K562 (cell line): ENCODE measurements around the gene MYH2. TPM values are rescaled to one million over a fixed set of nuclear protein-coding genes. Genes with fewer than 3 reads are reported as not detected.
A peak's percentile ranks its signal among the peaks of the same experiment; 100 is the strongest.
"Not testable (repeated sequence)": the region's sequence is repeated elsewhere in the genome, so short reads cannot be mapped to it uniquely, and the experiment has no call there.

ENCODE experiments used
- ATAC-seq: fragments of 200-7000 bp; cut with Tn5 transposase; 3 replicates; pipeline ENCODE4 v1.9.1; 2020; ENCODE audit warnings: moderate library complexity
- BruUV-seq: library from RNA; stranded (reverse); fragments of 400-500 nt; replicated peaks from 2 replicates; lab custom pipeline; 2021; lab: Mats Ljungman, UMichigan
- CTCF ChIA-PET: fragments of 300-600 bp; formaldehyde crosslinking; extraction: SDS; loops from one replicate; lab custom pipeline; 2021; ENCODE audit warnings: low intra/inter-chr PET ratio; lab: Yijun Ruan, JAX
- POLR2A ChIA-PET: fragments of 300-600, 350-650 bp; sonication (Branson Sonifier 250); formaldehyde crosslinking; extraction: SDS; loops from one replicate; lab custom pipeline; 2021; ENCODE audit warnings: antibody characterized with exemption, inconsistent platforms; lab: Yijun Ruan, JAX
- DNase-seq, 4 experiments: peaks; one replicate each; pipeline versions ENCODE4 v3.0.0 to v3.0.0-alpha.2; 2011 to 2018; ENCODE audit warnings: low spot score in 3 of 4, mixed read lengths in 3 of 4; ENCODE audit errors: extremely low read depth in 1 of 4
- FAIRE-seq: peaks from 2 replicates; lab custom pipeline; 2011; peaks lifted over from hg19 to GRCh38; lab: Jason Lieb, UNC
- H2AFZ ChIP-seq: 2 replicates; pipeline ENCODE4 v1.6.0; 2011; ENCODE audit warnings: low read depth, low read length, control low read depth, inconsistent platforms
- H3K27ac ChIP-seq: fragments of 200-600 bp; 3 replicates; pipeline ENCODE4 v1.8.0; 2011; ENCODE audit warnings: low read depth, mild to moderate bottlenecking, control low read depth, inconsistent platforms, low read length, moderate library complexity, mixed read lengths; ENCODE audit errors: extremely low read depth
- H3K27me3 ChIP-seq, 2 experiments: fragments of 300-600 bp in 1 of 2; 2 replicates in 1 of 2; 3 replicates in 1 of 2; pipeline versions ENCODE4 v1.6.0 to v1.8.0; 2011; ENCODE audit warnings: inconsistent platforms in 2 of 2, low read length in 2 of 2, mild to moderate bottlenecking in 1 of 2, mixed read lengths in 1 of 2, moderate library complexity in 1 of 2; ENCODE audit not compliant: control insufficient read depth in 2 of 2, insufficient read depth in 2 of 2
- H3K36me3 ChIP-seq: fragments of 300-600 bp; 3 replicates; pipeline ENCODE4 v1.8.0; 2011; ENCODE audit warnings: mild to moderate bottlenecking, low read length, inconsistent platforms; ENCODE audit not compliant: control insufficient read depth, insufficient read depth
- H3K4me1 ChIP-seq, 2 experiments: fragments of 200-600 bp in 1 of 2; replicated peaks in 1 of 2; 2 replicates in 1 of 2; 3 replicates in 1 of 2; pipeline versions ENCODE4 v1.5.1 to v1.8.0; 2011; ENCODE audit warnings: inconsistent platforms in 2 of 2, low read length in 2 of 2, mild to moderate bottlenecking in 1 of 2, mixed read lengths in 1 of 2, moderate library complexity in 1 of 2; ENCODE audit not compliant: control insufficient read depth in 2 of 2, insufficient read depth in 2 of 2
- H3K4me2 ChIP-seq: 2 replicates; pipeline ENCODE4 v1.6.1; 2011; ENCODE audit warnings: low read length, control low read depth, inconsistent platforms, mixed read lengths; ENCODE audit not compliant: insufficient read depth
- H3K4me3 ChIP-seq: fragments of 200-600 bp; sonication (generic), shearing (Covaris generic); 2 replicates; pipeline ENCODE4 v1.5.1; 2016; ENCODE audit warnings: control low read depth, inconsistent platforms
- H3K79me2 ChIP-seq: fragments of 200-600 bp; 3 replicates; pipeline ENCODE4 v1.8.0; 2011; ENCODE audit warnings: low read length, inconsistent platforms; ENCODE audit not compliant: control insufficient read depth, insufficient read depth
- H3K9ac ChIP-seq, 2 experiments: 2 replicates each; pipeline versions ENCODE4 v1.6.0 to v1.6.1; 2011; ENCODE audit warnings: low read depth in 2 of 2, low read length in 2 of 2, control low read depth in 1 of 2, inconsistent platforms in 1 of 2, mild to moderate bottlenecking in 1 of 2, mixed read lengths in 1 of 2; ENCODE audit not compliant: insufficient read depth in 1 of 2
- H3K9me1 ChIP-seq: one replicate; pipeline ENCODE4 v1.6.0; 2011; ENCODE audit warnings: inconsistent platforms, mild to moderate bottlenecking, low read length, moderate library complexity; ENCODE audit not compliant: control insufficient read depth, insufficient read depth
- H3K9me3 ChIP-seq: replicated peaks from 2 replicates; pipeline ENCODE4 v1.5.1; 2011; ENCODE audit warnings: low read depth, low read length, inconsistent platforms; ENCODE audit not compliant: control insufficient read depth, insufficient read depth
- H4K20me1 ChIP-seq: replicated peaks from 2 replicates; pipeline ENCODE4 v1.6.1; 2011; ENCODE audit warnings: low read length, inconsistent platforms, mixed read lengths; ENCODE audit not compliant: control insufficient read depth, insufficient read depth
- TRIM28 ChIP-seq: fragments of 450-650 bp; IDR thresholded peaks from 2 replicates; pipeline ENCODE4 v1.6.1; 2017
- WGBS: fragments of 100-300 bp; shearing (Covaris generic); methylation state at CpG from one replicate; pipeline ENCODE4 v1.1.6; 2016; ENCODE audit warnings: low coverage, mixed read lengths; ENCODE audit not compliant: insufficient coverage; ENCODE audit errors: missing lambda C conversion rate; 5-methylcytosine and 5-hydroxymethylcytosine counted together
- in situ Hi-C: fragments of 300-500 bp; cut with MboI; formaldehyde crosslinking; loops from 4 replicates; pipeline ENCODE4 v1.15.0; 2018; ENCODE audit warnings: inconsistent platforms, mixed read lengths
- intact Hi-C: fragments of 100-400 bp; cut with micrococcal nuclease; formaldehyde crosslinking; loops from 2 replicates; pipeline ENCODE4 v1.14.2; 2022
- polyA plus RNA-seq, 8 experiments: library from polyadenylated mRNA; depleted of rRNA in 4 of 8; stranded (reverse) in 5 of 8; unstranded in 3 of 8; fragments of >200 nt; fragmentation: Nextera tagmentation in 2 of 8; fragmentation: Illumina TruSeq in 1 of 8; extraction: Ambion mirVana in 2 of 8; extraction: Trizol in 1 of 8; gene quantifications; 2 replicates each; pipeline versions ENCODE4 v1.2.1 to v1.2.3, GENCODE V29; 2011 to 2014; ENCODE audit warnings: inconsistent platforms in 1 of 8, missing spikeins in 1 of 8
- total RNA-seq, 7 experiments: library from RNA; depleted of rRNA in 6 of 7; stranded (reverse); fragments of >200 nt in 6 of 7; fragmentation: Illumina TruSeq in 2 of 7; extraction: Trizol in 2 of 7; gene quantifications; 2 replicates each; pipeline versions ENCODE4 v1.2.1 to v1.2.3, GENCODE V29; 2011 to 2021; ENCODE audit warnings: low replicate concordance in 1 of 7

The MYH2 gene
- total and polyA plus RNA-seq, 9 of the 15 experiments (the other 6 are each of a cell fraction or from before 2014, with no cell fraction given): not detected

DNA sequence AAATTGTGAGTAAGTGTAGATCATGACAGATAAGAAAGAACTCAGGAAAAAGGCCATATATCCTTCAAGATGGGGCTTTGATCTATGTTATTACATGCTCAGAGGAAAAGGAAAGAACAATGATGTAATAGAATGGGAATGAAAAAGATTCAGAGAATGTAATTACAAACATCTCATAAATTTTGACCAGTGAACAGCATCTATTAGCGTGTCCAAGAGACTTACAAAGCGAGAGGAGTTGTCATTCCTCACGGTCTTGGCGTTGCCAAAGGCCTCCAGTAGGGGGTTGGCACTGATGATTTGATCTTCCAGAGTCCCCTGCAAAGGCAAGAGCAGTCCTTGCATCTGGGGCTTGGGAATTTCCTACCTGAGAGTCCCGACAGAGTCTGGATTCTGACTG is 6.0 kb downstream of the MYH2 start:
- H3K4me3 ChIP-seq, H4K20me1 ChIP-seq, POLR2A ChIA-PET, H3K4me1 ChIP-seq, DNase-seq, H3K27me3 ChIP-seq, H3K9me3 ChIP-seq, H3K79me2 ChIP-seq, CTCF ChIA-PET, BruUV-seq, H3K9me1 ChIP-seq, H3K9ac ChIP-seq, FAIRE-seq, H3K4me2 ChIP-seq, in situ Hi-C loops, H3K36me3 ChIP-seq, ATAC-seq, H3K27ac ChIP-seq, H2AFZ ChIP-seq, intact Hi-C loops: not testable (repeated sequence)
- 0% methylated on average over 3 of the region's 5 CpGs for WGBS

DNA sequence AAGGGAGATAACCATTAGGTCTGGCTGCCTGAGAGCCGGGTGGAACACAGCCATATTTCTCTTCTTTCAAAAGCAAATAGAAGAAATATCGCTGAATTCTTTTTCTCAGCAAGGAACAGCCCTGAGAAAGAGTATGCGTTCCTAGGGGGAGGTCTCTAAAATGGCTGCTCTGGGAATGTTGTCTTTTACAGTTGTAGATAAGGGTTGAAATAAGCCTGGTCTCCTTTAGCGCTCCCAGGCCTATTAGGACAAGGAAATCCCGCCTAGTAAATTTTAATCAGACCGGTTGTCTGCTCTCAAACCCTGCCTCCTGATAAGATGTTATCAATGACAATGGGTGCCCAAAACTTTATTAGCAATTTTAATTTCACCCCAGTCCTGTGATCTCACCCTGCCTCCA is 8.3 kb downstream of the MYH2 start:
- FAIRE-seq, BruUV-seq, in situ Hi-C loops, H3K27ac ChIP-seq, H3K27me3 ChIP-seq, H3K9ac ChIP-seq, H3K4me1 ChIP-seq, H3K9me3 ChIP-seq, H3K79me2 ChIP-seq, H3K4me3 ChIP-seq, ATAC-seq, H3K9me1 ChIP-seq, CTCF ChIA-PET, intact Hi-C loops, POLR2A ChIA-PET, H3K36me3 ChIP-seq, H4K20me1 ChIP-seq, H2AFZ ChIP-seq, H3K4me2 ChIP-seq: not testable (repeated sequence)
- DNase-seq: peak in 1 of 4 experiments; percentile 1
- 7% methylated on average over 4 of the region's 6 CpGs for WGBS
- TF ChIP-seq TRIM28: 0 out of 2 replicates have a peak, but pooled peaks have one; percentile 22
